ENCODE results near the gene ALMS1. TPM values are rescaled to one million over a fixed set of nuclear protein-coding genes. Genes with fewer than 3 reads are reported as not detected.

ALMS1 gene
- total and polyA plus RNA-seq, 9 of the 15 experiments (the other 6 are each of a cell fraction or from before 2014, with no cell fraction given) = 1.4 to 26.3 (median 13.6) TPM

DNA sequence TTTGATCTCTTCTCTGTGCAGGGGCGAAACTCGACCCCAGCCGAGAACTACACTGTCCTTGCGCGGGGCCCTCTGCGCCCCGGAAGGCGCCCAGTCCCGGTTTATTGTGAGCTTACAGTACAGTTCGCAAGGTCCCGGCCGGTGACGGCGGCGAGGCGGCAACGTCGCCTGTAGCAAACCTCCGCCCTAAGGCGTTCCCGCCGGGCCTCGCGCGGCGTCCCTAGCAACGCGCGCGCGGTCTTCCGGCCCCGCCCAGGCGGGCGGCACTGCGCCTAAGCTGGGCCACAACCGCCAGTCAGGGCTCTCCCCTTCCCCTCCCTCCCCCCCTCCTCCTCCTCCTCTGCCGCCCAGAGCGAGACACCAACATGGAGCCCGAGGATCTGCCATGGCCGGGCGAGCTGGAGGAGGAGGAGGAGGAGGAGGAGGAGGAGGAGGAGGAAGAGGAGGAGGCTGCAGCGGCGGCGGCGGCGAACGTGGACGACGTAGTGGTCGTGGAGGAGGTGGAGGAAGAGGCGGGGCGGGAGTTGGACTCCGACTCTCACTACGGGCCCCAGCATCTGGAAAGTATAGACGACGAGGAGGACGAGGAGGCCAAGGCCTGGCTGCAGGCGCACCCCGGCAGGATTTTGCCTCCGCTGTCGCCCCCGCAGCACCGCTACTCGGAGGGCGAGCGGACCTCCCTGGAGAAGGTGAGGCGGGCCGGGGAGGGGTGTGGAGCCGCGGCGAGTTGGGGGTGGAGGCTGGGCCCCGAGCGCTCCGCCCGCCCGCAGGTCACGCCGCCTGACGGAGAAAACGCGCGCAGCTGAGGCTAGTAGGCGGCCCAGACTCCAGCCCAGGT, at the start of gene ALMS1 (continued):
- TF ChIP-seq CCNT2 (IDR thresholded peaks at IDR 0.05; ENCODE audit: borderline replicate concordance, extremely low read depth, insufficient read length, low read depth, low read length) = peak; percentile 72
- TF ChIP-seq, protein P1, sequence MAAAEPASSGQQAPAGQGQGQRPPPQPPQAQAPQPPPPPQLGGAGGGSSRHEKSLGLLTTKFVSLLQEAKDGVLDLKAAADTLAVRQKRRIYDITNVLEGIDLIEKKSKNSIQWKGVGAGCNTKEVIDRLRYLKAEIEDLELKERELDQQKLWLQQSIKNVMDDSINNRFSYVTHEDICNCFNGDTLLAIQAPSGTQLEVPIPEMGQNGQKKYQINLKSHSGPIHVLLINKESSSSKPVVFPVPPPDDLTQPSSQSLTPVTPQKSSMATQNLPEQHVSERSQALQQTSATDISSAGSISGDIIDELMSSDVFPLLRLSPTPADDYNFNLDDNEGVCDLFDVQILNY (CRISPR knock-in tag; IDR thresholded peaks at IDR 0.05) = no peak
- TF ChIP-seq ZNF280B (CRISPR knock-in tag; IDR thresholded peaks at IDR 0.05) = no peak
- TF ChIP-seq, protein P2, sequence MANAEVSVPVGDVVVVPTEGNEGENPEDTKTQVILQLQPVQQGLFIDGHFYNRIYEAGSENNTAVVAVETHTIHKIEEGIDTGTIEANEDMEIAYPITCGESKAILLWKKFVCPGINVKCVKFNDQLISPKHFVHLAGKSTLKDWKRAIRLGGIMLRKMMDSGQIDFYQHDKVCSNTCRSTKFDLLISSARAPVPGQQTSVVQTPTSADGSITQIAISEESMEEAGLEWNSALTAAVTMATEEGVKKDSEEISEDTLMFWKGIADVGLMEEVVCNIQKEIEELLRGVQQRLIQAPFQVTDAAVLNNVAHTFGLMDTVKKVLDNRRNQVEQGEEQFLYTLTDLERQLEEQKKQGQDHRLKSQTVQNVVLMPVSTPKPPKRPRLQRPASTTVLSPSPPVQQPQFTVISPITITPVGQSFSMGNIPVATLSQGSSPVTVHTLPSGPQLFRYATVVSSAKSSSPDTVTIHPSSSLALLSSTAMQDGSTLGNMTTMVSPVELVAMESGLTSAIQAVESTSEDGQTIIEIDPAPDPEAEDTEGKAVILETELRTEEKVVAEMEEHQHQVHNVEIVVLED (CRISPR knock-in tag; IDR thresholded peaks at IDR 0.05) = peak; percentile 68
- TF ChIP-seq, protein P3, sequence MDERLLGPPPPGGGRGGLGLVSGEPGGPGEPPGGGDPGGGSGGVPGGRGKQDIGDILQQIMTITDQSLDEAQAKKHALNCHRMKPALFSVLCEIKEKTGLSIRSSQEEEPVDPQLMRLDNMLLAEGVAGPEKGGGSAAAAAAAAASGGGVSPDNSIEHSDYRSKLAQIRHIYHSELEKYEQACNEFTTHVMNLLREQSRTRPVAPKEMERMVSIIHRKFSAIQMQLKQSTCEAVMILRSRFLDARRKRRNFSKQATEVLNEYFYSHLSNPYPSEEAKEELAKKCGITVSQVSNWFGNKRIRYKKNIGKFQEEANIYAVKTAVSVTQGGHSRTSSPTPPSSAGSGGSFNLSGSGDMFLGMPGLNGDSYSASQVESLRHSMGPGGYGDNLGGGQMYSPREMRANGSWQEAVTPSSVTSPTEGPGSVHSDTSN (CRISPR knock-in tag; IDR thresholded peaks at IDR 0.05; ENCODE audit: low read depth) = no peak
- TF ChIP-seq, protein P3 (tag; conservative IDR thresholded peaks at IDR 0.05; ENCODE audit: low read depth) = no peak
- no peak for TF ChIP-seq MED1 (CRISPR knock-in tag; IDR thresholded peaks at IDR 0.05; ENCODE audit: borderline replicate concordance)
- no peak for TF ChIP-seq ZBTB12 (CRISPR knock-in tag; IDR thresholded peaks at IDR 0.05)
- TF ChIP-seq MYNN (IDR thresholded peaks at IDR 0.05) = no peak
- no peak for TF ChIP-seq MYNN (CRISPR knock-in tag; IDR thresholded peaks at IDR 0.05)
- TF ChIP-seq NFXL1 (CRISPR knock-in tag; IDR thresholded peaks at IDR 0.05) = no peak
- TF ChIP-seq, protein P4, sequence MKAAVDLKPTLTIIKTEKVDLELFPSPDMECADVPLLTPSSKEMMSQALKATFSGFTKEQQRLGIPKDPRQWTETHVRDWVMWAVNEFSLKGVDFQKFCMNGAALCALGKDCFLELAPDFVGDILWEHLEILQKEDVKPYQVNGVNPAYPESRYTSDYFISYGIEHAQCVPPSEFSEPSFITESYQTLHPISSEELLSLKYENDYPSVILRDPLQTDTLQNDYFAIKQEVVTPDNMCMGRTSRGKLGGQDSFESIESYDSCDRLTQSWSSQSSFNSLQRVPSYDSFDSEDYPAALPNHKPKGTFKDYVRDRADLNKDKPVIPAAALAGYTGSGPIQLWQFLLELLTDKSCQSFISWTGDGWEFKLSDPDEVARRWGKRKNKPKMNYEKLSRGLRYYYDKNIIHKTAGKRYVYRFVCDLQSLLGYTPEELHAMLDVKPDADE (conservative IDR thresholded peaks at IDR 0.05; ENCODE audit: control insufficient read depth, low read depth, low read length) = peak; percentile 71; the same call in 1 of the 2 replicates
- no peak; the same call in 1 of the 2 replicates for TF ChIP-seq ETV5 (CRISPR knock-in tag; IDR thresholded peaks at IDR 0.05; ENCODE audit: low read depth)
- no peak for TF ChIP-seq ETS2 (tag; IDR thresholded peaks at IDR 0.05; ENCODE audit: borderline replicate concordance, poor library complexity, severe bottlenecking)
- TF ChIP-seq SPI1 (IDR thresholded peaks at IDR 0.05; ENCODE audit: borderline replicate concordance, low read depth, low read length) = no peak

Measured in K562 (cell line).